ENCODE measurements around the gene NKAPD1. TPM values are rescaled to one million over a fixed set of nuclear protein-coding genes. Genes with fewer than 3 reads are reported as not detected.

The NKAPD1 gene
- total and polyA plus RNA-seq, 9 of the 15 experiments (the other 6 are each of a cell fraction or from before 2014, with no cell fraction given) = 14.1 to 73.5 (median 29.3) TPM

DNA sequence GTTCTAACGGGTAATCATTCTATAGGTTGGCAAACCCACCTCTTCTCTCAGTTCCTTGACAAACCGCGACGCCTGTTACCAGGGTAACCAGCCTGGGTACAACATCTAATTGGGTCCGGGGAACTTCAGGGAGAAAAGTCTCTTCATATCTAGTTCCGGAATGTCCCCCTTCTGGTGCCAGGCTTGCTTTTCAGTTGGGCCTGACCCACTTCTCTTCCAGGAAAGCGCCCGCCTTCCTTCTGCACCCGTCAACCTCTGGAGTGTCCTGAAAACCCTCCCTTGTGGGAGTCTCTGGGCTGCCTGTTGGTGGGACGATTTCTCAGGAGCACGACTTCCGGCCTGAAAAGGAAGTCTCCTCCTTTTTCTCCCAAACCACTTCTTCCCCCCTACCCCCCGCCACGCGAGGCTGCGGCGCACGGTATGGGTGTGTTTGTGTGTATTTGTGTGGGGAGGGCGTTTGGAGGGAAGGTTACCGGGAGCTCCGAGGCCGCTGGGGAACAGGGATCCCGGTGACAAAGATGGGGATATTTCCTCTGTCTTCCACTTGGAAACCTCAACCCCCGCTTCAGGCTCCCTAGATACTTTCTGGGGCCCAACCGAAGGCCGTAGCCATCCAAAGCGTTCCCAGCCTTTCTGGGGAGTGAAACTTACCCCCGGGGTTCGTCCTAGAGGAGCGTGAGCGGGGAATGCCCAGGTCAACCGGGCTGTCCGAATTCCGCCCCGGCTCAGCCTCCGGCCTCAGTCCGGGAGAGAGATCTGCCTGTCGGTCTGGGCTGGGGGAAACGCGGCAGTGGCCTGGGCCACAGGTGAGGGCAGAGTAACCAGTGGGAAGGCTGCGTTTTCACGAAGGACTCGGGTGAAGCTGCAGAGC, at the start of gene NKAPD1, which contains the start of gene PIH1D2 (continued):
- TF ChIP-seq, protein P1, sequence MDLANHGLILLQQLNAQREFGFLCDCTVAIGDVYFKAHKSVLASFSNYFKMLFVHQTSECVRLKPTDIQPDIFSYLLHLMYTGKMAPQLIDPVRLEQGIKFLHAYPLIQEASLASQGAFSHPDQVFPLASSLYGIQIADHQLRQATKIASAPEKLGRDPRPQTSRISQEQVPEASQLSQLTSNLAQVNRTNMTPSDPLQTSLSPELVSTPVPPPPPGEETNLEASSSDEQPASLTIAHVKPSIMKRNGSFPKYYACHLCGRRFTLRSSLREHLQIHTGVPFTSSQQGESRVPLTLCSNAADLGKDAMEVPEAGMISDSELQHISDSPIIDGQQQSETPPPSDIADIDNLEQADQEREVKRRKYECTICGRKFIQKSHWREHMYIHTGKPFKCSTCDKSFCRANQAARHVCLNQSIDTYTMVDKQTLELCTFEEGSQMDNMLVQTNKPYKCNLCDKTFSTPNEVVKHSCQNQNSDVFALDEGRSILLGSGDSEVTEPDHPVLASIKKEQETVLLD (IDR thresholded peaks at IDR 0.05) = peak; percentile 70; the same call in 1 of the 2 replicates
- TF ChIP-seq SAFB (IDR thresholded peaks at IDR 0.05; ENCODE audit: borderline replicate concordance, low read depth, low read length) = no peak
- TF ChIP-seq RNF2 (IDR thresholded peaks at IDR 0.05) = peak; percentile 63; the same call in 1 of the 2 replicates
- TF ChIP-seq YY1 (IDR thresholded peaks at IDR 0.05; ENCODE audit: borderline replicate concordance in 1 of 3, control insufficient read depth in 1 of 3, extremely low read depth in 1 of 3, insufficient read depth in 3 of 3, insufficient read length in 1 of 3, insufficient replicate concordance in 2 of 3, low read depth in 1 of 3, low read length in 2 of 3) = peak in 1 of 3 experiments; percentile 30
- TF ChIP-seq ZFX (CRISPR knock-in tag; IDR thresholded peaks at IDR 0.05) = peak; percentile 80
- TF ChIP-seq ZC3H8 (IDR thresholded peaks at IDR 0.05) = 0 out of 2 replicates have a peak, but pooled peaks have one; percentile 87
- TF ChIP-seq RBM14 (IDR thresholded peaks at IDR 0.05; ENCODE audit: borderline replicate concordance, insufficient read depth, low read depth, low read length) = no peak
- TF ChIP-seq CXXC5 (CRISPR knock-in tag; IDR thresholded peaks at IDR 0.05) = peak; percentile 78
- peak; percentile 71 to 77; a peak in 3 of 4 replicates for TF ChIP-seq MAZ (CRISPR knock-in tag; conservative IDR thresholded peaks at IDR 0.05 in 1 of 2, IDR thresholded peaks at IDR 0.05 in 1 of 2)
- peak; percentile 67; the same call in 1 of the 2 replicates for TF ChIP-seq FOXM1 (IDR thresholded peaks at IDR 0.05; ENCODE audit: low read depth)
- no peak for TF ChIP-seq FOXM1 (CRISPR knock-in tag; IDR thresholded peaks at IDR 0.05; ENCODE audit: low read depth)
- peak; percentile 83 for TF ChIP-seq TAF9B (IDR thresholded peaks at IDR 0.05; ENCODE audit: partially characterized antibody)
- TF ChIP-seq TBP (optimal IDR thresholded peaks at IDR 0.05; ENCODE audit: low read depth, low read length) = peak; percentile 64
- TF ChIP-seq FOXK1 (CRISPR knock-in tag; IDR thresholded peaks at IDR 0.05; ENCODE audit: borderline replicate concordance) = peak; percentile 57; the same call in 1 of the 2 replicates
- TF ChIP-seq, protein P2, sequence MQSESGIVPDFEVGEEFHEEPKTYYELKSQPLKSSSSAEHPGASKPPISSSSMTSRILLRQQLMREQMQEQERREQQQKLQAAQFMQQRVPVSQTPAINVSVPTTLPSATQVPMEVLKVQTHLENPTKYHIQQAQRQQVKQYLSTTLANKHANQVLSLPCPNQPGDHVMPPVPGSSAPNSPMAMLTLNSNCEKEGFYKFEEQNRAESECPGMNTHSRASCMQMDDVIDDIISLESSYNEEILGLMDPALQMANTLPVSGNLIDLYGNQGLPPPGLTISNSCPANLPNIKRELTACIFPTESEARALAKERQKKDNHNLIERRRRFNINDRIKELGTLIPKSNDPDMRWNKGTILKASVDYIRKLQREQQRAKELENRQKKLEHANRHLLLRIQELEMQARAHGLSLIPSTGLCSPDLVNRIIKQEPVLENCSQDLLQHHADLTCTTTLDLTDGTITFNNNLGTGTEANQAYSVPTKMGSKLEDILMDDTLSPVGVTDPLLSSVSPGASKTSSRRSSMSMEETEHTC (IDR thresholded peaks at IDR 0.05) = no peak
- 0 out of 2 replicates have a peak, but pooled peaks have one; percentile 51 for TF ChIP-seq EHMT2 (IDR thresholded peaks at IDR 0.05)
- 0 out of 2 replicates have a peak, but pooled peaks have one; percentile 11 for TF ChIP-seq MBD2 (IDR thresholded peaks at IDR 0.05; ENCODE audit: borderline replicate concordance, low read depth)
- TF ChIP-seq NR2C1 (IDR thresholded peaks at IDR 0.05) = peak; percentile 82
- TF ChIP-seq NR2C1 (tag; IDR thresholded peaks at IDR 0.05) = peak; percentile 68; the same call in 1 of the 2 replicates
- TF ChIP-seq KDM5B (IDR thresholded peaks at IDR 0.05; ENCODE audit: insufficient replicate concordance, low read depth, low read length) = peak; percentile 84
- peak; percentile 99 for TF ChIP-seq GABPA (tag; conservative IDR thresholded peaks at IDR 0.05; ENCODE audit: low read depth)
- no peak for TF ChIP-seq ZNF586 (CRISPR knock-in tag; conservative IDR thresholded peaks at IDR 0.05)
- TF ChIP-seq GTF2F1 (IDR thresholded peaks at IDR 0.05; ENCODE audit: low read depth, low read length) = no peak
